PFSK-1 (cell line): ENCODE measurements around the gene RPTOR.
A peak's percentile ranks its signal among the peaks of the same experiment; 100 is the strongest.

Experiments
- POLR2AphosphoS5 ChIP-seq: IDR thresholded peaks from 2 replicates; pipeline ENCODE4 v1.6.1; 2012; ENCODE audit warnings: low read depth, mild to moderate bottlenecking, control low read depth, low read length, moderate library complexity
- REST ChIP-seq, 2 experiments: IDR thresholded peaks; 2 replicates each; pipeline versions ENCODE4 v1.6.1 to v1.8.0; 2011 to 2012; ENCODE audit warnings: low read depth in 2 of 2, low read length in 2 of 2, control low read depth in 1 of 2, inconsistent platforms in 1 of 2, mild to moderate bottlenecking in 1 of 2, moderate library complexity in 1 of 2; ENCODE audit not compliant: insufficient read depth in 1 of 2
- SIN3A ChIP-seq: IDR thresholded peaks from 2 replicates; pipeline ENCODE4 v1.6.1; 2012; ENCODE audit warnings: mild to moderate bottlenecking, low read length, moderate library complexity, borderline replicate concordance; ENCODE audit not compliant: insufficient read depth
- TAF1 ChIP-seq: IDR thresholded peaks from 2 replicates; pipeline ENCODE4 v1.6.1; 2012; ENCODE audit warnings: low read length, control low read depth, borderline replicate concordance; ENCODE audit not compliant: insufficient read depth

GRCh38 chr17:80585890-80586845, 41.5 kb downstream of the RPTOR start:
- no peak for TF ChIP-seq SIN3A
- TF ChIP-seq REST (IDR thresholded peaks at IDR 0.05; ENCODE audit: insufficient read depth in 1 of 2, low read depth in 2 of 2, low read length in 2 of 2): 0 out of 4 replicates have a peak, but pooled peaks of 1 of the 2 experiments have one; percentile 21
- TF ChIP-seq POLR2AphosphoS5: no peak
- no peak for TF ChIP-seq TAF1
